ENCODE results near the gene CLEC2L.

CLEC2L gene

GRCh38 chr7:139559364-139560105, 36.0 kb downstream of the CLEC2L start:
- no peak for DNase-seq

- no peak for DNase-seq
Observed at GRCh38 chr7:139560199-139560598, 36.7 kb downstream of the CLEC2L start.

- DNase-seq = peak; percentile 82
Observed at GRCh38 chr7:139560678-139561077, 37.2 kb downstream of the CLEC2L start.

GRCh38 chr7:139562491-139562890, 39.0 kb downstream of the CLEC2L start:
- no peak for DNase-seq

GRCh38 chr7:139562961-139563565, 39.6 kb downstream of the CLEC2L start:
- DNase-seq = no peak

- DNase-seq = no peak
Observed at GRCh38 chr7:139563856-139564255, 40.4 kb downstream of the CLEC2L start.

- DNase-seq = no peak
Observed at GRCh38 chr7:139566075-139566474, 42.6 kb downstream of the CLEC2L start.

- DNase-seq = no peak
Observed at GRCh38 chr7:139566736-139567646, 43.5 kb downstream of the CLEC2L start.

- DNase-seq = no peak
Observed at GRCh38 chr7:139567647-139568345, 44.3 kb downstream of the CLEC2L start.

GRCh38 chr7:139568346-139568675, 44.8 kb downstream of the CLEC2L start:
- DNase-seq = no peak

- no peak for DNase-seq
Observed at GRCh38 chr7:139568813-139569490, 45.5 kb downstream of the CLEC2L start.

- DNase-seq = peak; percentile 22
Observed at GRCh38 chr7:139570119-139570518, 46.6 kb downstream of the CLEC2L start.

- no peak for DNase-seq
Observed at GRCh38 chr7:139570626-139571025, 47.1 kb downstream of the CLEC2L start.

GRCh38 chr7:139571190-139571589, 47.7 kb downstream of the CLEC2L start:
- DNase-seq = no peak

- no peak for DNase-seq
Observed at GRCh38 chr7:139571651-139572050, 48.2 kb downstream of the CLEC2L start.

GRCh38 chr7:139572071-139572470, 48.6 kb downstream of the CLEC2L start:
- no peak for DNase-seq

- DNase-seq = no peak
Observed at GRCh38 chr7:139572704-139573385, 49.4 kb downstream of the CLEC2L start.

- no peak for DNase-seq
Observed at GRCh38 chr7:139573871-139574270, 50.4 kb downstream of the CLEC2L start.

- DNase-seq = no peak
Observed at GRCh38 chr7:139574618-139575337, 51.3 kb downstream of the CLEC2L start.

- no peak for DNase-seq
Observed at GRCh38 chr7:139575338-139575680, 51.8 kb downstream of the CLEC2L start.
